GM12874 (cell line): ENCODE results near the gene CDK15.

Experiments
- CTCF ChIP-seq: IDR thresholded peaks from 2 replicates; pipeline ENCODE4 v1.5.1; 2011; ENCODE audit warnings: low read depth, mild to moderate bottlenecking, control low read depth, low read length, moderate library complexity; ENCODE audit not compliant: insufficient read depth

CDK15 gene

GRCh38 chr2:201890453-201890852 lies 84.1 kb downstream of the CDK15 start:
- no peak for TF ChIP-seq CTCF

- TF ChIP-seq CTCF: no peak
Observed at GRCh38 chr2:201891676-201892075, 85.3 kb downstream of the CDK15 start.

GRCh38 chr2:201892516-201892915 lies 86.2 kb downstream of the CDK15 start:
- TF ChIP-seq CTCF: no peak

- TF ChIP-seq CTCF: no peak
Observed at GRCh38 chr2:201900362-201900761, 94.0 kb downstream of the CDK15 start.

GRCh38 chr2:201901786-201902185 lies 95.4 kb downstream of the CDK15 start:
- TF ChIP-seq CTCF: no peak

- TF ChIP-seq CTCF: no peak
Observed at GRCh38 chr2:201904538-201905420, 98.4 kb downstream of the CDK15 start.

DNA sequence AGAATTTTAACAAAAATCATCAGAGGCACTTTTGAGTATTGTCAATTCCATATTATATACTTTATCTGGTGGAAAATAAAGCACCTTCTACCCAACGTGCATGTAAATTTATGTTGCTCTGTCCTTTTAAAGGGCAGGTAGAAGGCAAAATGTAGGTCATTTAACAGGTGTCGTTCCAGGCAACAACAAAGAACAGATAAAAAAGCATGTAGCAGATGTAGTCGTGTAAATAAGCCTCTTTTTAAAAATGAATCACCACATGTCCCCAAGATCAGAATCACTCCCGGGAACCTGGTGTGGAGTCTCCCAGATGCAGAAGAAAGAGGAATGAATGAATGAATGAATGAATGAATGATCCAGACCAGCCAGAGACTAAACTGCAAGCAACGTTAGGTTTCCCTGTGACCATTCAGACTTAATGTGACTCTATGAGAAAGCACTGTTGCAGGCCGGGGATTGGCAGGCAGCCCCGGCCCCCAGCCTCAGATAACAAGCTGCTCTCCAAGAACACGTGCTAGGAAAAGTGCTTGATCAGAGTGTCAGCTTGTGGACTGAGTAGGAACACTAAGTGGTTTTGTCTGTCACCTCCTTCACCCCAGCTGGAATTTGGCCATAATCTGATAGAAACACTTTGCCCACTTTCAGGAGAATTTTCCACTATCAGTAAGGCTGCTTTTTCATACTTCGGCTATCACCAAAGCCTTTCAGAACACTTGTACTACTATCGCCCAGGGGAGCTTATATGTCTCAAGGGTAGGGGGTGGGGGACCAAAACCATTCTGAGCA lies 100.6 kb downstream of the CDK15 start:
- TF ChIP-seq CTCF: no peak
